DOHH2 (cell line): Measurements from ENCODE around the gene CFAP97D1.

ENCODE experiments used
- CTCF ChIP-seq: fragments of 200-600 bp; sonication (generic); IDR thresholded peaks from one replicate; pipeline ENCODE4 v1.5.1; 2014; ENCODE audit warnings: antibody characterized with exemption, mild to moderate bottlenecking, low read depth, low read length; ENCODE audit not compliant: poor library complexity, severe bottlenecking
- EZH2phosphoT487 ChIP-seq: fragments of 200-600 bp; sonication (generic); IDR thresholded peaks from 2 replicates; pipeline ENCODE4 v1.6.1; 2017; ENCODE audit warnings: borderline replicate concordance, mild to moderate bottlenecking, antibody characterized with exemption, low read length, moderate library complexity, mixed read lengths

- TF ChIP-seq CTCF (no peak), EZH2phosphoT487 (no peak)
Measured at GRCh38 chr17:43829738-43830137, 49.5 kb downstream of the CFAP97D1 start.
